Testis (tissue), 3 donors: ENCODE measurements around the gene HTR1A. TPM values are rescaled to one million over a fixed set of nuclear protein-coding genes. Genes with fewer than 3 reads are reported as not detected.

ENCODE experiments used
- DNase-seq: peaks from one replicate; pipeline ENCODE4 v3.0.0-alpha.2; 2019
- H3K27ac ChIP-seq, 2 donors: fragments of 200-600 bp; sonication (generic); one replicate each; pipeline ENCODE4 v1.5.1; 2019
- H3K27me3 ChIP-seq: fragments of 200-600 bp; sonication (generic); one replicate; pipeline ENCODE4 v1.5.1; 2019
- H3K36me3 ChIP-seq: fragments of 200-600 bp; sonication (generic); one replicate; pipeline ENCODE4 v1.5.1; 2017; ENCODE audit warnings: low read depth; ENCODE audit errors: missing control alignments
- H3K4me1 ChIP-seq: fragments of 200-600 bp; sonication (generic); one replicate; pipeline ENCODE4 v1.5.1; 2019
- H3K4me3 ChIP-seq, 2 donors: fragments of 200-600 bp; sonication (generic); one replicate each; pipeline ENCODE4 v1.5.1; 2017 to 2019
- H3K9me3 ChIP-seq: fragments of 200-600 bp; sonication (generic); one replicate; pipeline ENCODE4 v1.5.1; 2017
- CTCF ChIP-seq, 3 experiments: fragments of 450-650 bp in 2 of 3; fragments of 200-600 bp in 1 of 3; sonication (generic) in 1 of 3; IDR thresholded peaks; one replicate each; pipeline ENCODE4 v1.5.1; 2016 to 2019; ENCODE audit warnings: antibody characterized with exemption in 3 of 3, mild to moderate bottlenecking in 2 of 3, moderate library complexity in 1 of 3
- POLR2A ChIP-seq: fragments of 450-650 bp; IDR thresholded peaks from one replicate; pipeline ENCODE4 v1.6.1; 2017; ENCODE audit warnings: antibody characterized with exemption, mild to moderate bottlenecking, moderate library complexity
- WGBS, 2 donors: methylation state at CpG; one replicate each; pipeline ENCODE4 v1.1.5; 2018; 5-methylcytosine and 5-hydroxymethylcytosine counted together
- intact Hi-C: fragments of 100-400 bp; cut with DNase I; formaldehyde crosslinking; loops from one replicate; pipeline ENCODE4 v1.15.1; 2023; ENCODE audit warnings: low total_unique reads
- polyA plus RNA-seq: library from polyadenylated mRNA; stranded (reverse); fragments of 350-450 nt; fragmentation: Illumina TruSeq; extraction: RNeasy Lipid Tissue Mini Kit (QIAGEN cat#74804); gene quantifications from one replicate; pipeline ENCODE4 v1.2.3, GENCODE V29; 2014; ENCODE audit warnings: low read depth, low replicate concordance; ENCODE audit not compliant: insufficient read depth
- total RNA-seq, 2 donors: library from RNA; depleted of rRNA; stranded (reverse); fragments of >200 nt; gene quantifications; one replicate each; pipeline ENCODE4 v1.2.3, GENCODE V29; 2016

Gene HTR1A
- total and polyA plus RNA-seq, 3 donors from 2014 or later, result 0.24 to 0.68 TPM; not detected in 1

DNA sequence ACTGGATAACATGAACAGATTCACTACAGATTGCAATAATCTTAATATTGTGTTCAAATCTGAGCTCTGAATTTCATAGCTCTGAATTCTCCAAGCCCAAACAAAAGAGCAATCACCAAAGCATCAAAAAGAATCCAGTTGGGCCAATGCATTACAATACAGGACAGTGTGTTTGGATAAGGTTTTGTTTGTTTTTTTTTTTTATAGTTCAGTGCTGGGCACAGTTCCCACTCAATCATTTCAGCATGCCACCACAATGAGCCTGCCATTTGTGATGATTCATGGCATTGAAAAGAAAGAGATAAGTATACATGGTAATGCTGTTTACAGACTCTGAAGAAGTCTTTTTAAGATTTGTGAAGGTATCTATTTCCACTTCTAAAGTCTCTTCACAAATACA, 1.7 kb upstream of the HTR1A start:
- TF ChIP-seq CTCF (IDR thresholded peaks at IDR 0.05) (no peak), POLR2A (no peak)
- no peaks in the 10 kb centered on the region for H3K9me3 ChIP-seq
- intact Hi-C loops, result no loop called here
- no peak for DNase-seq
- H3K4me1 ChIP-seq, result no peaks in the 10 kb centered on the region
- no peak overlapping the region for H3K4me3 ChIP-seq
- H3K27ac ChIP-seq, result no peak overlapping the region
- no peaks in the 10 kb centered on the region for H3K36me3 ChIP-seq
- H3K27me3 ChIP-seq, result no peaks in the 10 kb centered on the region

DNA sequence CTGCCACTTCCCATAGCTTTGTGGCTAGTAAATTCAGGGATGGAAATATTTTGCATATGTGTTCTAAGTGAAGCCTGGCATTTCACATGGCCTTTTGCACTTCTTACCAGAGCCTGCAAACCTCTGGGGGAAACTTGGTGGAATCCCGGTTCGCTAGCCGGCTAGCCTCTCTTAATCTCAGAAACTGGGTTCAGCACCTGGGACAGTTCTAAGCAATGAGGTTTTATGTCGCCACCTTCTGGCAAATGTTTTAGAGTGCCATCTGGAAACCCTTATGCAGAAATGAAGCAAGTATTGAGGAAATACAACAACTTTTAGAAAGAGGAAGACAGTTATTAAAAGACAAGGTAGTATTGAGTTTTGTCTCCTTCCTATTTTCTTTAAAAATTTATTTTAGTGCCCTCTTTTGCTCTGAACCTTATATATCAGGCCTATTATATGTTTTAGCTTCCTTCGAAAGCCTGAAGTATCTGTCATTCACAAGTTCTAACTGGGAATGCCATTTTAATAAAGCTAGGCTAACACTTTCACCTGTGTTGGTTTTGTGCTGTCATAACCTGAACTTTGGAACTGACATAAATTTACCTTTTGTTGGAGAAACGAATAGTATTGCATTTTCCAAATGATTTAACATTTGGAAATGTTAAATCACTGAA, 963 bp upstream of the HTR1A start:
- 17 to 18% methylated on average over 6 of the region's 6 CpGs for WGBS, 2 donors
- no peak overlapping the region for H3K4me3 ChIP-seq
- DNase-seq, result peak; percentile 80
- H3K27me3 ChIP-seq, result no peaks in the 10 kb centered on the region
- H3K36me3 ChIP-seq, result no peaks in the 10 kb centered on the region
- H3K27ac ChIP-seq, result no peak overlapping the region
- intact Hi-C loops, result no loop called here
- TF ChIP-seq CTCF (IDR thresholded peaks at IDR 0.05) (peak; percentile 27 to 53 (median 31)), POLR2A (no peak)
- no peaks in the 10 kb centered on the region for H3K4me1 ChIP-seq
- no peaks in the 10 kb centered on the region for H3K9me3 ChIP-seq

GRCh38 chr5:63961598-63962161, 565 bp downstream of the HTR1A start:
- TF ChIP-seq POLR2A, result no peak
- no peak for TF ChIP-seq CTCF (IDR thresholded peaks at IDR 0.05)
- H3K27me3 ChIP-seq, result no peaks in the 10 kb centered on the region
- H3K4me3 ChIP-seq, result no peak overlapping the region
- intact Hi-C loops, result no loop called here
- no peaks in the 10 kb centered on the region for H3K4me1 ChIP-seq
- no peaks in the 10 kb centered on the region for H3K9me3 ChIP-seq
- 0 to 2% methylated on average over 10 to 34 of the region's 34 CpGs for WGBS, 2 donors
- H3K27ac ChIP-seq, result no peak overlapping the region
- DNase-seq, result no peak
- H3K36me3 ChIP-seq, result no peaks in the 10 kb centered on the region

- no peaks in the 10 kb centered on the region for H3K36me3 ChIP-seq
- no peaks in the 10 kb centered on the region for H3K9me3 ChIP-seq
- DNase-seq, result no peak
- WGBS, 2 donors, result 1% methylated on average over 20 to 35 of the region's 37 CpGs
- intact Hi-C loops, result no loop called here
- H3K27me3 ChIP-seq, result no peaks in the 10 kb centered on the region
- H3K4me3 ChIP-seq, result no peak overlapping the region
- no peak for TF ChIP-seq POLR2A
- no peak for TF ChIP-seq CTCF (IDR thresholded peaks at IDR 0.05)
- H3K27ac ChIP-seq, result no peak overlapping the region
- no peaks in the 10 kb centered on the region for H3K4me1 ChIP-seq
These were observed 1.1 kb downstream of the HTR1A start for GRCh38 chr5:63961125-63961597.

- Histone ChIP-seq H3K36me3 (no peaks in the 10 kb centered on the region), H3K4me1 (no peaks in the 10 kb centered on the region), H3K27me3 (no peaks in the 10 kb centered on the region), H3K27ac (no peak overlapping the region), H3K4me3 (peak overlapping the region in 1 of 2 donors; percentile 3), H3K9me3 (no peaks in the 10 kb centered on the region)
- no peak for DNase-seq
- intact Hi-C loops, result no loop called here
- TF ChIP-seq POLR2A, result no peak
- no peak for TF ChIP-seq CTCF (IDR thresholded peaks at IDR 0.05)
- WGBS, 2 donors, result 4 to 5% methylated on average over 14 to 27 of the region's 27 CpGs
These were observed 1.6 kb downstream of the HTR1A start for GRCh38 chr5:63960646-63961045.
